ENCODE measurements around the gene SART3. TPM values are rescaled to one million over a fixed set of nuclear protein-coding genes. Genes with fewer than 3 reads are reported as not detected.

The SART3 gene
- total and polyA plus RNA-seq, 4 donors, result 5.9 to 37.1 (median 23.5) TPM

DNA sequence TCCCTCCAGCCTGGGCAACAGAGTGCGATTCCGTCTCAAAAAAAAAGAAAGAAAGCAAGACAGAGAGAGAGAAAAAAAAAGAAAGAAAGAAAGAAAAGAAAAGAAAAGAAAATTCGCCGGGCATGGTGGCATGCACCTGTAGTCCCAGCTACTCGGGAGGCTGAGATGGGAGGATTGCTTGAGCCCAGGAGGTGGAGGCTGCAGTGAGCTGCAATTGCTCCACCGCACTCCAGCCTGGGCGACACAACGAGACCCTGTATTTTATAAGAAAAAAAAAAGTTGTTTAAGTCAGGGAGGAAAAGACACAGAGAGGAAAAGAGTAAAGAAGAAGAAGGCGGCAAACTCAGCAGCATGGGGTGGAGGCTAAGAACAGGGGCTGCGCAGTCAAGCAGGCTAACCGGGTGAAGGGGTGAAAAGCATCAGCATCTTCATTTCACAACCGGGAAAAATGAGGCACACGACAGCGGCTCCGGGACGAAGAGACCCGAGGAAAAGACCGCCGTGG lies 46.5 kb downstream of the SART3 start (continued):
- TF ChIP-seq, protein P1, sequence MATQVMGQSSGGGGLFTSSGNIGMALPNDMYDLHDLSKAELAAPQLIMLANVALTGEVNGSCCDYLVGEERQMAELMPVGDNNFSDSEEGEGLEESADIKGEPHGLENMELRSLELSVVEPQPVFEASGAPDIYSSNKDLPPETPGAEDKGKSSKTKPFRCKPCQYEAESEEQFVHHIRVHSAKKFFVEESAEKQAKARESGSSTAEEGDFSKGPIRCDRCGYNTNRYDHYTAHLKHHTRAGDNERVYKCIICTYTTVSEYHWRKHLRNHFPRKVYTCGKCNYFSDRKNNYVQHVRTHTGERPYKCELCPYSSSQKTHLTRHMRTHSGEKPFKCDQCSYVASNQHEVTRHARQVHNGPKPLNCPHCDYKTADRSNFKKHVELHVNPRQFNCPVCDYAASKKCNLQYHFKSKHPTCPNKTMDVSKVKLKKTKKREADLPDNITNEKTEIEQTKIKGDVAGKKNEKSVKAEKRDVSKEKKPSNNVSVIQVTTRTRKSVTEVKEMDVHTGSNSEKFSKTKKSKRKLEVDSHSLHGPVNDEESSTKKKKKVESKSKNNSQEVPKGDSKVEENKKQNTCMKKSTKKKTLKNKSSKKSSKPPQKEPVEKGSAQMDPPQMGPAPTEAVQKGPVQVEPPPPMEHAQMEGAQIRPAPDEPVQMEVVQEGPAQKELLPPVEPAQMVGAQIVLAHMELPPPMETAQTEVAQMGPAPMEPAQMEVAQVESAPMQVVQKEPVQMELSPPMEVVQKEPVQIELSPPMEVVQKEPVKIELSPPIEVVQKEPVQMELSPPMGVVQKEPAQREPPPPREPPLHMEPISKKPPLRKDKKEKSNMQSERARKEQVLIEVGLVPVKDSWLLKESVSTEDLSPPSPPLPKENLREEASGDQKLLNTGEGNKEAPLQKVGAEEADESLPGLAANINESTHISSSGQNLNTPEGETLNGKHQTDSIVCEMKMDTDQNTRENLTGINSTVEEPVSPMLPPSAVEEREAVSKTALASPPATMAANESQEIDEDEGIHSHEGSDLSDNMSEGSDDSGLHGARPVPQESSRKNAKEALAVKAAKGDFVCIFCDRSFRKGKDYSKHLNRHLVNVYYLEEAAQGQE (IDR thresholded peaks at IDR 0.05), result no peak

DNA sequence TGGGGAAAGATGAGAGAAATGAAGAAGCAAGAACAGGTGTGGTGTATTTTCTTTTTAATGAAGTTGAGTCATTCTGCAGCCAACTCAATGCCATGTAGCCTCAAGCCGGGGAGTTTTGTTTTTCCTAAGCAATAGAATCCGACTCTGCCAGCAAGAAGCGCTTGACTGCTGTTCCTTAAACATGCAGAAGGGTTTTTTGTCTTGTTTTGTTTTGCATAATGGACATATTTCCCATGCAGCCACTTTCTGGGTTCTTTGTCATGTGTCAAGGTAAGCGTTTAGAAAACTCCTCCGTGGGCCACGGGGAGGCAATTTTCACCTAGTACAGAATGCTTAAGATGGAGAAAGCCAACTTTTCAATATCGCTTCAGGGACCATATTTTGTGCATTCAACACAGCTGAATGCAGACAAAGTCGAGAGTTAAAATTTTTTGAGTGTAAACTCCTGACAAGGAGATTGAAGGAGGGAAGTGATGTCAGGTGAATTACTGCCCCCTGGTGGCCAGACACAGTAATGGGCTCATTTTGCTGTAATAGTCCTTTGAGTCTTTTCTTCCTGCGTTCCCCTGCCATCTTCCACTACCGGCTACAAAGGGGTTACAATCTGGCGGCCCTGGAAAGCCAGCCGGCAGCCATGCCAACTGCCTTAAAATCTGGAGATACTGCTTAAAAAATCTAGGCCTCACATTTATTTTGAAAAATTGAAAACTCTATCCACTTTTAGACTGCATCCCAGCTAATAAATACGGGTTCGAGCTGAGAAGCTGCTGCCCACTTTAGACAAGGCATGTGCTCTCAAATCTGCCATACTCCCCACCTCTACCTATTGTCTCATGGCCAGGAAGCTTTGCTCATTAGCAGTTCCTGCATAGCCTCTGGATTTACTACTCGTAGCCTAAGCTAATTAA lies 49.1 kb downstream of the SART3 start:
- 38% methylated on average over 15 of the region's 15 CpGs for WGBS
- peaks cover 0 to 3% (median 0%) of the 10 kb centered on the region in 4 donors for H3K9me3 ChIP-seq (ENCODE audit: control insufficient read depth in 4 of 4, low read length in 3 of 4)
- no peaks in the 10 kb centered on the region for H3K36me3 ChIP-seq (ENCODE audit: control insufficient read depth in 4 of 4, insufficient read depth in 3 of 4, low read depth in 1 of 4, low read length in 3 of 4)
- peaks cover 7 to 19% (median 10%) of the 10 kb centered on the region in 4 donors for H3K4me1 ChIP-seq (ENCODE audit: control insufficient read depth in 4 of 4, insufficient read depth in 4 of 4, low read length in 3 of 4)
- peak; percentile 75 for DNase-seq (ENCODE audit: low spot score)
- H3K27me3 ChIP-seq (ENCODE audit: control insufficient read depth in 4 of 4, insufficient read depth in 4 of 4, low read length in 3 of 4), result no peaks in the 10 kb centered on the region
- H3K27ac ChIP-seq (ENCODE audit: low read depth in 1 of 2, low read length in 2 of 2), result no peak overlapping the region
- no peak overlapping the region for H3K4me3 ChIP-seq (ENCODE audit: low read depth in 1 of 3, low read length in 3 of 3)
- no peak overlapping the region for H3K9ac ChIP-seq (ENCODE audit: low read depth in 1 of 2, low read length in 2 of 2)
- TF ChIP-seq, protein P2, sequence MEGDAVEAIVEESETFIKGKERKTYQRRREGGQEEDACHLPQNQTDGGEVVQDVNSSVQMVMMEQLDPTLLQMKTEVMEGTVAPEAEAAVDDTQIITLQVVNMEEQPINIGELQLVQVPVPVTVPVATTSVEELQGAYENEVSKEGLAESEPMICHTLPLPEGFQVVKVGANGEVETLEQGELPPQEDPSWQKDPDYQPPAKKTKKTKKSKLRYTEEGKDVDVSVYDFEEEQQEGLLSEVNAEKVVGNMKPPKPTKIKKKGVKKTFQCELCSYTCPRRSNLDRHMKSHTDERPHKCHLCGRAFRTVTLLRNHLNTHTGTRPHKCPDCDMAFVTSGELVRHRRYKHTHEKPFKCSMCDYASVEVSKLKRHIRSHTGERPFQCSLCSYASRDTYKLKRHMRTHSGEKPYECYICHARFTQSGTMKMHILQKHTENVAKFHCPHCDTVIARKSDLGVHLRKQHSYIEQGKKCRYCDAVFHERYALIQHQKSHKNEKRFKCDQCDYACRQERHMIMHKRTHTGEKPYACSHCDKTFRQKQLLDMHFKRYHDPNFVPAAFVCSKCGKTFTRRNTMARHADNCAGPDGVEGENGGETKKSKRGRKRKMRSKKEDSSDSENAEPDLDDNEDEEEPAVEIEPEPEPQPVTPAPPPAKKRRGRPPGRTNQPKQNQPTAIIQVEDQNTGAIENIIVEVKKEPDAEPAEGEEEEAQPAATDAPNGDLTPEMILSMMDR (IDR thresholded peaks at IDR 0.05; ENCODE audit: low read depth, low read length, missing input control), result peak; percentile 88
- peak; percentile 73 to 80 for TF ChIP-seq RAD21 (IDR thresholded peaks at IDR 0.05)
- TF ChIP-seq SP1 (IDR thresholded peaks at IDR 0.05), result no peak
- TF ChIP-seq, protein P3, sequence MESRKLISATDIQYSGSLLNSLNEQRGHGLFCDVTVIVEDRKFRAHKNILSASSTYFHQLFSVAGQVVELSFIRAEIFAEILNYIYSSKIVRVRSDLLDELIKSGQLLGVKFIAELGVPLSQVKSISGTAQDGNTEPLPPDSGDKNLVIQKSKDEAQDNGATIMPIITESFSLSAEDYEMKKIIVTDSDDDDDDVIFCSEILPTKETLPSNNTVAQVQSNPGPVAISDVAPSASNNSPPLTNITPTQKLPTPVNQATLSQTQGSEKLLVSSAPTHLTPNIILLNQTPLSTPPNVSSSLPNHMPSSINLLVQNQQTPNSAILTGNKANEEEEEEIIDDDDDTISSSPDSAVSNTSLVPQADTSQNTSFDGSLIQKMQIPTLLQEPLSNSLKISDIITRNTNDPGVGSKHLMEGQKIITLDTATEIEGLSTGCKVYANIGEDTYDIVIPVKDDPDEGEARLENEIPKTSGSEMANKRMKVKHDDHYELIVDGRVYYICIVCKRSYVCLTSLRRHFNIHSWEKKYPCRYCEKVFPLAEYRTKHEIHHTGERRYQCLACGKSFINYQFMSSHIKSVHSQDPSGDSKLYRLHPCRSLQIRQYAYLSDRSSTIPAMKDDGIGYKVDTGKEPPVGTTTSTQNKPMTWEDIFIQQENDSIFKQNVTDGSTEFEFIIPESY (IDR thresholded peaks at IDR 0.05), result no peak

DNA sequence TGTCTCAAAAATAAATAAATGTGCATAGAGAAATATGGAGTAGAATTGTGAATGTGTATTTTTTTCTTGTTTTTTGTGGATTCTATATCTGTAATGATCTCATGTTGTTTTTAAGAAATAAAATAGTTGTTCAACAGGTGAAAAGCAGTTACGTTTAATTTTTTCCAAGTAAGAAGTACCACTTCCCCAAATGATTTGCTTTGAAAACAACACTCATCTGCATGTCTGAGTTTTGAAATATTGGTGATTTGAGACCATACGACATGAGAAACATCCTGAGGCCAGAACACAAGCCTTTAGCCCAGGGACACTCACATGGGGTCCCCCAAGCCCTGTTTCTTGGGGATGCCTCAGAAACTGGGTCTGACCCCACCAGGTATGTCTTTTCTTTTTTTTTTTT lies 50.1 kb downstream of the SART3 start:
- Histone ChIP-seq H3K9me3 (ENCODE audit: control insufficient read depth in 4 of 4, low read length in 3 of 4) (peaks cover 0 to 3% (median 0%) of the 10 kb centered on the region in 4 donors), H3K4me1 (ENCODE audit: control insufficient read depth in 4 of 4, insufficient read depth in 4 of 4, low read length in 3 of 4) (peaks cover 0 to 11% (median 4%) of the 10 kb centered on the region in 4 donors), H3K27ac (ENCODE audit: low read depth in 1 of 2, low read length in 2 of 2) (no peak overlapping the region), H3K27me3 (ENCODE audit: control insufficient read depth in 4 of 4, insufficient read depth in 4 of 4, low read length in 3 of 4) (peaks cover 0 to 3% (median 0%) of the 10 kb centered on the region in 4 donors), H3K9ac (ENCODE audit: low read depth in 1 of 2, low read length in 2 of 2) (no peak overlapping the region), H3K4me3 (ENCODE audit: low read depth in 1 of 3, low read length in 3 of 3) (no peak overlapping the region), H3K36me3 (ENCODE audit: control insufficient read depth in 4 of 4, insufficient read depth in 3 of 4, low read depth in 1 of 4, low read length in 3 of 4) (no peaks in the 10 kb centered on the region)
- TF ChIP-seq, protein P3 (IDR thresholded peaks at IDR 0.05), result no peak
- TF ChIP-seq RAD21 (IDR thresholded peaks at IDR 0.05), result no peak
- TF ChIP-seq YY1 (IDR thresholded peaks at IDR 0.05), result no peak
- TF ChIP-seq EGR1 (IDR thresholded peaks at IDR 0.05; ENCODE audit: low read depth in 2 of 2), result no peak
- no peak for DNase-seq (ENCODE audit: low spot score)
- 65% methylated on average over 2 of the region's 2 CpGs for WGBS

Measured in liver (tissue), 9 donors.